ENCODE results near the gene ADGRG1. TPM values are rescaled to one million over a fixed set of nuclear protein-coding genes. Genes with fewer than 3 reads are reported as not detected.

Gene ADGRG1
- total and polyA plus RNA-seq, 8 donors = 36.4 to 102 (median 79.1) TPM

- 94 to 96% methylated on average over 9 of the region's 9 CpGs for WGBS, 2 donors
- TF ChIP-seq CTCF (IDR thresholded peaks at IDR 0.05) = no peak
- H3K36me3 ChIP-seq = no peaks in the 10 kb centered on the region
- no peak overlapping the region for H3K27ac ChIP-seq
- intact Hi-C loops (cut with DNase I) = no loop called here
- FAIRE-seq (no peak), DNase-seq (peak in 3 of 6 donors; percentile 6 to 39 (median 14)), ATAC-seq (no peak)
- no peaks in the 10 kb centered on the region for H3K9me3 ChIP-seq
- no peaks in the 10 kb centered on the region for H3K27me3 ChIP-seq
- peaks cover 26 to 42% (median 36%) of the 10 kb centered on the region in 3 donors for H3K4me1 ChIP-seq
- H3K4me3 ChIP-seq = no peak overlapping the region
These were observed 13.5 kb upstream of the ADGRG1 start for GRCh38 chr16:57614944-57615343.

DNA sequence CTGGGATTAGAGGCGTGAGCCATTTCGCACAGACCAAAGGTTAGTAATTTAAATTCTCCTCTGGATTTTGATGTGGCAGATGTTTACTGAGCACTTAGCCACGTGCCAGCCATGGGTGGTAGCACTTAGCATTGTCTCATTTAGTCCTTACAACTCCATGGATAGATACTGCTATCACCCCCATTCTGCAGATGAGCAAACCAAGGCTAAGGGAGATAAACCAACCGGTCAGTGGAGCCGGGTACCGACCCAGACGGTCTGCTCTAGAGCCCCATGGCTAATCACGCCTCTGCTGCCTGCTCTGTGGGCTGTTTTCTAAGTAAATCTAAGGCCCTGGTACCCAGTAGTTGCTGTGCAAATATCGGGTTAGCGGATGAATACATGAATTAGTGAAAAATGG lies 12.6 kb upstream of the ADGRG1 start:
- ATAC-seq = no peak
- TF ChIP-seq CTCF (IDR thresholded peaks at IDR 0.05) = no peak
- intact Hi-C loops (cut with DNase I) = no loop called here

DNA sequence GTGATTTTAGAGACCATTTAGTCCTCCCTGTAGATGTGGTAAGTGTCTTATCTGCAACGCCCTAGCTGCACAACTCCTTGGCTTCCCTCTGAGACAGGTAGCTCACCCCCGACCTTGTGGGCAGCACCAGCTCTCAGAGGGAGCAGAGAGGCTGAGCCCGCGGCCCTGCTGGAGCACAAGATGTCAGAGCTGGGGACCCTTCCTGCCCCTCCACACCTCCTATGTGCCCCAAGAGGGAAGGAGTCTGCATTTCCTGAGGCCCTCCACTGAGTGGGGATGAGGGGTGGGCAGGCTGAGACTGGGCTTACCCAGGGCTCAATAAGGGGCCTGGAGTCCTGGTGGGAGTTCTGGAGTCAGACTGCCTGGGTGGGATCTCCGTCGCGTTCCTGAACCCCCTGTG lies 12.2 kb upstream of the ADGRG1 start:
- DNase-seq (peak in 4 of 6 donors; percentile 1 to 41 (median 10)), ATAC-seq (no peak), FAIRE-seq (no peak)
- Histone ChIP-seq H3K4me1 (peaks cover 13 to 30% (median 26%) of the 10 kb centered on the region in 3 donors), H3K36me3 (no peaks in the 10 kb centered on the region), H3K27ac (no peak overlapping the region), H3K27me3 (no peaks in the 10 kb centered on the region), H3K4me3 (no peak overlapping the region), H3K9me3 (no peaks in the 10 kb centered on the region)
- WGBS, 2 donors = 87 to 91% methylated on average over 7 of the region's 7 CpGs
- intact Hi-C loops (cut with DNase I) = no loop called here
- TF ChIP-seq CTCF (IDR thresholded peaks at IDR 0.05) = no peak

More for the DNA sequence above, 12.6 kb upstream of the ADGRG1 start:
- no peak for FAIRE-seq
- DNase-seq = peak in 3 of 6 donors; percentile 0 to 7 (median 5)
- H3K9me3 ChIP-seq = no peaks in the 10 kb centered on the region
- 91 to 92% methylated on average over 10 of the region's 10 CpGs for WGBS, 2 donors
- H3K27me3 ChIP-seq = no peaks in the 10 kb centered on the region
- no peaks in the 10 kb centered on the region for H3K36me3 ChIP-seq
- peaks cover 17 to 33% (median 27%) of the 10 kb centered on the region in 3 donors for H3K4me1 ChIP-seq
- H3K4me3 ChIP-seq = no peak overlapping the region
- no peak overlapping the region for H3K27ac ChIP-seq

DNA sequence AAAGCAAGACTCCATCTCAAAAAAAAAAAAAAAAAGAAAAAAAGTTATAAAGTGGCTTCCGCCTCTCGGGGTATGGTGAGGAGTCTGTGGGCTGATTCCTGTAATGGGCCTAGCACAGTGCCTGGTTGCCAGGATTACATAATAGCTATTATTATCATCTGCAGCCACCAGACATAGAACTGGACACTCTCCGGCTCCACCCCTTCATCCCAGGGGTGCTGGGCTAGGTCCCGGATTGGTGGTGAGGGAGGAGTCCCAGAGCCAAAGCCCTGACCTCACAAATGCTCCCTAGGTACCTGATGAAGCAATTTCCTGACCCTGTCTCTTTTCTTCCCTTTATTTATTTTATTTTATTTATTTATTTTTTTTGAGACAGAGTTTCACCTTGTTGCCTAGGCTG lies 11.6 kb upstream of the ADGRG1 start:
- peak in 3 of 6 donors; percentile 12 to 25 (median 13) for DNase-seq
- intact Hi-C loops (cut with DNase I) = no loop called here
- TF ChIP-seq CTCF (IDR thresholded peaks at IDR 0.05) = no peak
- no peak for ATAC-seq
- H3K27ac ChIP-seq = no peak overlapping the region
- no peak overlapping the region for H3K4me3 ChIP-seq
- H3K4me1 ChIP-seq = peaks cover 17 to 26% (median 24%) of the 10 kb centered on the region in 3 donors
- H3K36me3 ChIP-seq = no peaks in the 10 kb centered on the region
- no peaks in the 10 kb centered on the region for H3K9me3 ChIP-seq
- H3K27me3 ChIP-seq = no peaks in the 10 kb centered on the region
- WGBS, 2 donors = 85 to 87% methylated on average over 4 of the region's 4 CpGs
- FAIRE-seq = no peak

DNA sequence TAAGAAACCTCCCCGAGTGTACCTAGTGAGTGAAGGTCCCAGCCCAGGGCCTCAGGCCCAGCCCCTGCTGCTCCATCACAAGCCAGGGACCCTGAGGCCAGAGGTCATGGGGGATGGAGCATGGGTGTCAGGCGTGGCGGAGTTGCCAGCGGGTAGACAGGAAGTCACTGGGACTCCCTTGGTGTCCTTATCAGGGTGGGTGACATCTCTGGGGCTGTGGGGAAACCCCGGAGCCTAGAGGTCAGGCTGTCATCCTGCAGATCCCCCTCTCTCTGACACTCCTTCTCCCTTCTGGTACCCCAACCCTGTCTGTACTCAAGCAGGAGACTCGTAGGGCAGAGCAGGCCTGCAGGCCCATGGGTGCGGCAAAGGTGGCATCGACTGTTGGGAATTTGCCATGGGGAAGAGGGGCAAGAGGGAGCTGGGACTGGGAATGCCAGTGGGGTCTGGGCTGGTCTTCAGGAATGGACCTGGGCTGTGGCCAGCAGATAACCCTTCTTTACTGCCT lies 10.8 kb upstream of the ADGRG1 start:
- DNase-seq (peak in 3 of 6 donors; percentile 15 to 50 (median 16)), FAIRE-seq (no peak), ATAC-seq (no peak)
- intact Hi-C loops (cut with DNase I) = no loop called here
- Histone ChIP-seq H3K4me3 (no peak overlapping the region), H3K27ac (peak overlapping the region; percentile 64 to 95 (median 82)), H3K4me1 (peaks cover 25 to 27% (median 27%) of the 10 kb centered on the region in 3 donors), H3K27me3 (no peaks in the 10 kb centered on the region), H3K36me3 (no peaks in the 10 kb centered on the region), H3K9me3 (no peaks in the 10 kb centered on the region)
- no peak for TF ChIP-seq CTCF (IDR thresholded peaks at IDR 0.05)
- WGBS, 2 donors = 79 to 89% methylated on average over 8 of the region's 8 CpGs
